IMR-90 (cell line): ENCODE results near the gene ITGB5. TPM values are rescaled to one million over a fixed set of nuclear protein-coding genes. Genes with fewer than 3 reads are reported as not detected.
A peak's percentile ranks its signal among the peaks of the same experiment; 100 is the strongest.

ENCODE experiments used
- ATAC-seq: fragments of 200-7000 bp; cut with Tn5 transposase; 2 replicates; pipeline ENCODE4 v1.9.1; 2020; ENCODE audit warnings: low read depth, mild to moderate bottlenecking, moderate library complexity
- BruUV-seq: library from RNA; stranded (reverse); fragments of 400-500 nt; replicated peaks from 2 replicates; lab custom pipeline; 2021; lab: Mats Ljungman, UMichigan
- CTCF ChIA-PET: fragments of 300-600 bp; formaldehyde crosslinking; extraction: SDS; loops from one replicate; lab custom pipeline; 2021; ENCODE audit warnings: antibody characterized with exemption; lab: Yijun Ruan, JAX
- POLR2A ChIA-PET: fragments of 300-600 bp; sonication (Branson Sonifier 250); formaldehyde crosslinking; loops from one replicate; lab custom pipeline; 2022; ENCODE audit warnings: antibody characterized with exemption; ENCODE audit not compliant: unreplicated experiment; lab: Charles Lee
- DNase-seq: peaks from one replicate; pipeline ENCODE4 v3.0.0; 2013
- H2AFZ ChIP-seq: replicated peaks from 2 replicates; pipeline ENCODE3; 2013; ENCODE audit warnings: low read length, mild to moderate bottlenecking; ENCODE audit not compliant: poor library complexity
- H2AK5ac ChIP-seq: 2 replicates; pipeline ENCODE4 v1.6.1; 2013; ENCODE audit warnings: low read depth, low read length, inconsistent platforms
- H2AK9ac ChIP-seq: replicated peaks from 2 replicates; pipeline ENCODE3; 2013; ENCODE audit warnings: mild to moderate bottlenecking, low read depth, low read length, moderate library complexity; ENCODE audit not compliant: poor library complexity
- H2BK120ac ChIP-seq: 2 replicates; pipeline ENCODE4 v1.6.1; 2013; ENCODE audit warnings: low read depth, low read length, inconsistent platforms
- H2BK15ac ChIP-seq: 3 replicates; pipeline ENCODE4 v1.6.1; 2013; ENCODE audit warnings: low read depth, low read length, inconsistent platforms
- H2BK20ac ChIP-seq: 2 replicates; pipeline ENCODE4 v1.6.1; 2013; ENCODE audit warnings: low read depth, mild to moderate bottlenecking, inconsistent platforms, low read length, moderate library complexity
- H2BK5ac ChIP-seq: 2 replicates; pipeline ENCODE4 v1.6.1; 2013; ENCODE audit warnings: mild to moderate bottlenecking, low read depth, low read length, inconsistent platforms; ENCODE audit not compliant: poor library complexity, severe bottlenecking
- H3K14ac ChIP-seq: replicated peaks from 2 replicates; pipeline ENCODE4 v1.6.1; 2013; ENCODE audit warnings: low read depth, low read length, inconsistent platforms
- H3K18ac ChIP-seq: 2 replicates; pipeline ENCODE4 v1.6.1; 2013; ENCODE audit warnings: low read depth, low read length, control low read depth
- H3K23ac ChIP-seq: 2 replicates; pipeline ENCODE4 v1.6.1; 2013; ENCODE audit warnings: low read depth, low read length, inconsistent platforms
- H3K27ac ChIP-seq: 2 replicates; pipeline ENCODE4 v1.5.1; 2013; ENCODE audit warnings: mild to moderate bottlenecking, control low read depth, low read length; ENCODE audit not compliant: insufficient read depth
- H3K27me3 ChIP-seq: 2 replicates; pipeline ENCODE4 v1.6.1; 2013; ENCODE audit warnings: low read length; ENCODE audit not compliant: control insufficient read depth, insufficient read depth
- H3K36me3 ChIP-seq: 2 replicates; pipeline ENCODE4 v1.6.1; 2013; ENCODE audit warnings: low read length, mixed read lengths; ENCODE audit not compliant: control insufficient read depth, insufficient read depth
- H3K4ac ChIP-seq: 2 replicates; pipeline ENCODE4 v1.6.1; 2013; ENCODE audit warnings: low read depth, low read length, inconsistent platforms
- H3K4me1 ChIP-seq: 2 replicates; pipeline ENCODE4 v1.6.1; 2013; ENCODE audit warnings: low read length, mixed read lengths; ENCODE audit not compliant: control insufficient read depth, insufficient read depth
- H3K4me2 ChIP-seq: 2 replicates; pipeline ENCODE4 v1.6.1; 2013; ENCODE audit warnings: low read depth, mild to moderate bottlenecking, control low read depth, low read length, moderate library complexity
- H3K4me3 ChIP-seq: 2 replicates; pipeline ENCODE4 v1.5.1; 2013; ENCODE audit warnings: low read depth, mild to moderate bottlenecking, control low read depth, low read length, moderate library complexity; ENCODE audit not compliant: insufficient read depth
- H3K56ac ChIP-seq: 2 replicates; pipeline ENCODE4 v1.6.1; 2013; ENCODE audit warnings: low read length, inconsistent platforms; ENCODE audit not compliant: insufficient read depth; ENCODE audit errors: extremely low read depth
- H3K79me1 ChIP-seq, 2 experiments: 2 replicates each; pipeline ENCODE4 v1.6.1; 2013; ENCODE audit warnings: low read length in 2 of 2, inconsistent platforms in 1 of 2, low read depth in 1 of 2
- H3K9ac ChIP-seq: 2 replicates; pipeline ENCODE4 v1.6.1; 2013; ENCODE audit warnings: low read depth, low read length, control low read depth
- H3K9me1 ChIP-seq: 2 replicates; pipeline ENCODE4 v1.6.1; 2013; ENCODE audit warnings: low read length, inconsistent platforms; ENCODE audit not compliant: insufficient read depth
- H3K9me3 ChIP-seq: 2 replicates; pipeline ENCODE4 v1.6.1; 2013; ENCODE audit warnings: low read length; ENCODE audit not compliant: control insufficient read depth, insufficient read depth
- H4K20me1 ChIP-seq: 2 replicates; pipeline ENCODE4 v1.6.1; 2013; ENCODE audit warnings: low read length, inconsistent platforms; ENCODE audit not compliant: insufficient read depth
- H4K5ac ChIP-seq: 2 replicates; pipeline ENCODE4 v1.6.1; 2013; ENCODE audit warnings: mild to moderate bottlenecking, low read depth, low read length, control low read depth
- H4K8ac ChIP-seq, 2 experiments: 2 replicates each; pipeline ENCODE4 v1.6.1; 2013; ENCODE audit warnings: low read depth in 2 of 2, low read length in 2 of 2, control low read depth in 1 of 2, inconsistent platforms in 1 of 2
- H4K91ac ChIP-seq: 2 replicates; pipeline ENCODE4 v1.6.1; 2013; ENCODE audit warnings: low read depth, low read length, inconsistent platforms; ENCODE audit not compliant: insufficient read depth
- RFX5 ChIP-seq: IDR thresholded peaks from 2 replicates; pipeline ENCODE4 v1.8.0; 2012; ENCODE audit warnings: low read depth, mild to moderate bottlenecking, low read length, moderate library complexity
- WGBS, 2 experiments: methylation state at CpG; one replicate each; pipeline versions ENCODE4 v1.1.5 to v1.1.7; 2013; ENCODE audit warnings: missing lambda C conversion rate in 2 of 2; ENCODE audit not compliant: insufficient read length in 1 of 2; ENCODE audit errors: extremely low coverage in 2 of 2; 5-methylcytosine and 5-hydroxymethylcytosine counted together
- dilution Hi-C: fragments of 300-500 bp; cut with HindIII; formaldehyde crosslinking; loops from one replicate; pipeline ENCODE4 v1.14.3; 2018; ENCODE audit warnings: low sequenced_read_pairs; ENCODE audit not compliant: unreplicated experiment
- in situ Hi-C: fragments of 300-500 bp; cut with MboI; formaldehyde crosslinking; loops from 3 replicates; pipeline ENCODE4 v1.14.3; 2019; ENCODE audit warnings: low sequenced_read_pairs, inconsistent platforms, mixed read lengths
- intact Hi-C: fragments of 100-400 bp; cut with micrococcal nuclease; formaldehyde crosslinking; loops from 2 replicates; pipeline ENCODE4 v1.10.0; 2022
- polyA plus RNA-seq, 3 experiments: library from polyadenylated mRNA; depleted of rRNA; stranded (reverse); fragments of >200 nt; gene quantifications; 2 replicates each; pipeline ENCODE4 v1.2.3, GENCODE V29; 2012; ENCODE audit warnings: low replicate concordance in 1 of 3
- total RNA-seq: library from RNA; depleted of rRNA; stranded (reverse); fragments of >200 nt; gene quantifications from 2 replicates; pipeline ENCODE4 v1.2.3, GENCODE V29; 2012

ITGB5 gene
- total and polyA plus RNA-seq, 2 of the 4 experiments (the other 2 are of a cell fraction): 85.0 to 101 TPM

DNA sequence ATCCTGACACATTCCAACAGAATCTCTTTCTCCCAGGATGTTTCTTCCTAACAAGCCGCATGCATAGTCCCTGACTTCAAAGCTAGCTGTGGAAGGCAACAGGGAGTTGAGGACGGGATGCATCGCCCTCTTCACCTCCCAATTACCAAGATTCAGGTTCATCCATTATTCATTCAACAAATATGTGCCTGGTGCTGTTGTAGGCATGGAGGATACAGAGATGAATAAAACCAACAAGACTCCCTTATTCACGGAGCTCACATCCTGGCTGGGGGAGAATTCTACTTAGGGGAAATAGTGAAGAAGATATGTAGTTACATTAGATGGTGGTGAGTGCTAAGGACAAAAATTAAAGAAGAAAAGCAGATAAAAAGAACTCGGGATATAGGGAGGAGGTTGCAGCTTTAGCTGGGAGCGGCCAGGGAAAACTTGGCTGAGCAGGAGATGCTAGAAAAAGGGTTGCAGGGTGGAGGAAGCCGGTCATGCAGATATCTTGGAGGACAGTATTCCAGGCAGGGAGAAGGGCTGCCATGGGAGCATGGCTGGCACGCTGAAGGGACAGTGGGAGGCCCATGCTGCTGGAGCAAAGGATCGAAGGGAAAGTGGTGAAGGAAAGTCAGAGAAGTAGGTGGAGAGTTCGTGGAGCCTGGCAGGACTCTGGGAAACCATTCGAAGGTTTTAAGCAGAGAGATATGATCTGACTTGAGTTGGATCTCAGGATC is 5.0 kb downstream of the ITGB5 start:
- BruUV-seq: no TSS peak
- Histone ChIP-seq H3K27ac (no peak overlapping the region), H3K4me1 (peaks cover 25% of the 10 kb centered on the region), H3K4ac (peak overlapping the region; percentile 87), H3K56ac (no peak overlapping the region), H3K36me3 (no peaks in the 10 kb centered on the region; the same call in none of the 2 replicates), H3K27me3 (no peaks in the 10 kb centered on the region), H3K4me3 (no peak overlapping the region), H3K79me1 (peaks cover 18 to 73% of the 10 kb centered on the region in 2 experiments), H2AK5ac (peak overlapping the region; percentile 90), H4K20me1 (peaks cover 17% of the 10 kb centered on the region), H4K5ac (no peak overlapping the region), H3K23ac (peak overlapping the region; percentile 85), H4K91ac (peak overlapping the region; percentile 58), H3K9me1 (peaks cover 39% of the 10 kb centered on the region), H2AFZ (no peak overlapping the region), H2BK120ac (peak overlapping the region; percentile 57), H3K14ac (peak overlapping the region; percentile 69), H3K9me3 (no peaks in the 10 kb centered on the region), H2BK20ac (peak overlapping the region; percentile 53), H2BK5ac (no peak overlapping the region), H3K18ac (peak overlapping the region; percentile 24; the same call in 1 of the 2 replicates), H3K9ac (no peak overlapping the region), H2AK9ac (peak overlapping the region; percentile 18), H3K4me2 (peak overlapping the region; percentile 3; the same call in 1 of the 2 replicates), H4K8ac (peak overlapping the region; percentile 33 to 48; a peak in 1 of 4 replicates), H2BK15ac (peak overlapping the region; percentile 82; the same call in 2 of the 3 replicates)
- CTCF ChIA-PET: interaction anchor here (0.7 to 1.3 kb wide), 3 partner anchors 15 to 95 kb away, joined by 3 to 7 read pairs (median 4); no protein-coding TSS in a partner anchor
- ATAC-seq (no peak), DNase-seq (no peak)
- POLR2A ChIA-PET: no interaction called here
- intact Hi-C loops (no loop called here), in situ Hi-C loops (no loop called here), dilution Hi-C loops (loop anchor here (25.0 kb wide), 1 partner anchor 120 kb away; no protein-coding TSS in a partner anchor)
- WGBS, 2 experiments: 95% methylated on average over 7 of the region's 11 CpGs; no CpG with 5 or more reads in 1 of the 2 experiments
- no peak for TF ChIP-seq RFX5
